HFFc6 (cell line): ENCODE results near the gene TXNDC16. TPM values are rescaled to one million over a fixed set of nuclear protein-coding genes. Genes with fewer than 3 reads are reported as not detected.

Experiments used
- DNase-seq: peaks from one replicate; pipeline ENCODE4 v3.0.0-alpha.2; 2018
- H3K27ac Mint-ChIP-seq: 2 replicates; pipeline ENCODE4 v1.8.0; 2020; ENCODE audit warnings: mild to moderate bottlenecking, mixed read lengths
- H3K27me3 Mint-ChIP-seq: 2 replicates; pipeline ENCODE4 v1.8.0; 2021; ENCODE audit warnings: mild to moderate bottlenecking, moderate library complexity, mixed read lengths; ENCODE audit not compliant: insufficient read depth
- H3K36me3 Mint-ChIP-seq: 2 replicates; pipeline ENCODE4 v1.8.0; 2021; ENCODE audit warnings: low read depth, mixed read lengths
- H3K4me1 Mint-ChIP-seq: 2 replicates; pipeline ENCODE4 v1.8.0; 2020; ENCODE audit warnings: low read depth, mixed read lengths
- H3K4me3 Mint-ChIP-seq: 2 replicates; pipeline ENCODE4 v1.8.0; 2020; ENCODE audit warnings: mild to moderate bottlenecking, moderate library complexity, mixed read lengths
- H3K9me3 Mint-ChIP-seq: 2 replicates; pipeline ENCODE4 v1.8.0; 2020; ENCODE audit warnings: mild to moderate bottlenecking, mixed read lengths
- CTCF ChIP-seq: fragments of 200-600 bp; sonication (generic); IDR thresholded peaks from 2 replicates; pipeline ENCODE4 v1.5.0; 2021; ENCODE audit warnings: antibody characterized with exemption, mild to moderate bottlenecking
- total RNA-seq, 6 experiments: library from RNA; stranded (reverse); fragmentation: NEBNext Ultra II Directional; extraction: Animal tissue kit (Norgen Biotek cat#: 25700); gene quantifications; 2 replicates in 1 of 6; 3 replicates in 5 of 6; pipeline ENCODE4 v1.2.3, GENCODE V29; 2021

TXNDC16 gene
- total RNA-seq, 6 experiments from 2014 or later, result 1.5 to 2.2 (median 1.8) TPM

- Mint-ChIP-seq H3K36me3 (no peaks in the 10 kb centered on the region), H3K4me1 (no peaks in the 10 kb centered on the region), H3K4me3 (no peak overlapping the region), H3K9me3 (no peaks in the 10 kb centered on the region), H3K27ac (no peak overlapping the region), H3K27me3 (no peaks in the 10 kb centered on the region)
- no peak for TF ChIP-seq CTCF
- DNase-seq, result no peak
Observed at GRCh38 chr14:52522033-52522432, 30.3 kb downstream of the TXNDC16 start.

- Mint-ChIP-seq H3K27ac (no peak overlapping the region), H3K4me3 (no peak overlapping the region), H3K9me3 (no peaks in the 10 kb centered on the region), H3K36me3 (no peaks in the 10 kb centered on the region), H3K27me3 (no peaks in the 10 kb centered on the region), H3K4me1 (no peaks in the 10 kb centered on the region)
- DNase-seq, result no peak
- TF ChIP-seq CTCF, result no peak
Observed at GRCh38 chr14:52514046-52514811, 38.1 kb downstream of the TXNDC16 start.

- no peaks in the 10 kb centered on the region for H3K27me3 Mint-ChIP-seq
- H3K36me3 Mint-ChIP-seq, result no peaks in the 10 kb centered on the region
- no peak overlapping the region for H3K4me3 Mint-ChIP-seq
- no peaks in the 10 kb centered on the region for H3K4me1 Mint-ChIP-seq
- no peak for DNase-seq
- no peaks in the 10 kb centered on the region for H3K9me3 Mint-ChIP-seq
- no peak overlapping the region for H3K27ac Mint-ChIP-seq
- TF ChIP-seq CTCF, result no peak
Observed at GRCh38 chr14:52513249-52513648, 39.1 kb downstream of the TXNDC16 start.

DNA sequence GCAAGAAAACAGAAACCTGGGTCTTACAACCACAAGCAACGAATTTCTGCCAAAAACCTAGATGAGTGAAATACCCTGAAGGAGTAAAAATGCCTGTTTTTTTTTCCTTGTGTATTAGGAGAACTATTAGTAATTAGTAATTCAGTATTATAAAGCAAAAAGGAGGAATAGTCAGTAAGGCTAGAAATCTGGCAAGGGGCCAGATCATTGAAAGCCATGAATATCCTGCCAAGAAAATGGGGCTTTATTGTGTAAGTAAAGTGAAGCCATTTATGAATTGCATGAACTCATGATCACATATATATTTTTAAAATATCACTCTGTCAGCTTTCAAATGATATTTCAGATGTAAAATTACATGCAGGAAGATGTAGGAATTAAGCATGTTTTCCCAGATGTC lies 57.9 kb downstream of the TXNDC16 start:
- DNase-seq, result no peak
- Mint-ChIP-seq H3K27me3 (no peaks in the 10 kb centered on the region), H3K9me3 (peaks cover 13% of the 10 kb centered on the region), H3K36me3 (peaks cover 12% of the 10 kb centered on the region), H3K4me1 (no peaks in the 10 kb centered on the region), H3K4me3 (no peak overlapping the region), H3K27ac (no peak overlapping the region)
- TF ChIP-seq CTCF, result no peak

- Mint-ChIP-seq H3K9me3 (no peaks in the 10 kb centered on the region), H3K4me3 (no peak overlapping the region), H3K27ac (no peak overlapping the region), H3K27me3 (no peaks in the 10 kb centered on the region), H3K4me1 (no peaks in the 10 kb centered on the region), H3K36me3 (no peaks in the 10 kb centered on the region)
- DNase-seq, result no peak
- no peak for TF ChIP-seq CTCF
Observed at GRCh38 chr14:52485350-52485960, 66.8 kb downstream of the TXNDC16 start.
